DMS 273 treated with DMSO at 0.1 percent for 48 hours (cell line): Measurements from ENCODE around the gene UBE4A.

Experiments used
- DNase-seq: peaks from one replicate; lab custom pipeline; 2025; lab: John Stamatoyannopoulos, UW

Gene UBE4A

GRCh38 chr11:118342503-118343161, 16.8 kb upstream of the UBE4A start, which contains the start of gene CD3D:
Gene CD3D (minus strand): TSS chr11:118342705. CDS start chr11:118342607, 98 bp downstream.
- no peak for DNase-seq

DNA sequence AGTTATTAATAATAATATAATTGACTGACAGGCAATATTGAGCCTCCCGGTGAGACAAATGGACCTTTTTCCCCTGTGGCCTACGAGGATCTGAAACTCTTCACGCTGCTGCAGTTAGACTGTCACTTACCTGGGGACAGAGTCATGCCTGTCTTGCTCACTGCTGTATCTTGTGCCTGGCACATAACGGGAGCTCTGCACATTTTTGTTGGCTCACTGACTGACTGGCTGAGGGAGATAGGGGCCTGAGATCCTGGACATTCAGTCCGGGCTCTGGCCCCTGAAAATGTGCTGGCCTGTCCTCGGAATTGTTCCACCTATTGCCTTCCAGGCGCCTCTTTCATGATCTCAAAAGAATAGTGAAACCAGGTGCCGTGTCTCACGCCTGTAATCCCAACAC, 16.2 kb upstream of the UBE4A start:
- no peak for DNase-seq

GRCh38 chr11:118343981-118344515, 15.4 kb upstream of the UBE4A start, which contains the start of gene CD3G:
Gene CD3G (plus strand): TSS chr11:118344344. CDS start chr11:118344424, 80 bp downstream.
- DNase-seq, result no peak

GRCh38 chr11:118349475-118349874, 9.9 kb upstream of the UBE4A start:
- DNase-seq, result no peak

GRCh38 chr11:118353084-118353710, 6.2 kb upstream of the UBE4A start:
- no peak for DNase-seq

DNA sequence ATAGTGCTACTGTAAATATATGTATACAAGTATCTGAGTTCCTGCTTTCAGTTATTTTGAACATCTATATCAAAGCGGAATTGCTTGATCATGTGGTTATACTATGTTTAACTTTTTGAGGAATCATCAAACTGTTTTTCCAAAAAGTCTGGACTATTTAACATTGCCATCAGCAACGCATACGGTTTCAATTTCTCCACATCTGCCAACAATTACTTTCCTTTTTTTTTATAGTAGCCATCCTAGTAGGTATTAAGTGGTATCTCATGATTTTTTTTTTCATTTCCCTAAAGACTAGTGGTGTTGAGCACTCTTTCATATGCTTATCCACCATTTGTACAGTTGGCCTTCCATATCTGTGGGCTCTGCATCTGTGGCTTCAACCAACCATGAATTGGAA, 1.3 kb upstream of the UBE4A start:
- DNase-seq, result no peak

DNA sequence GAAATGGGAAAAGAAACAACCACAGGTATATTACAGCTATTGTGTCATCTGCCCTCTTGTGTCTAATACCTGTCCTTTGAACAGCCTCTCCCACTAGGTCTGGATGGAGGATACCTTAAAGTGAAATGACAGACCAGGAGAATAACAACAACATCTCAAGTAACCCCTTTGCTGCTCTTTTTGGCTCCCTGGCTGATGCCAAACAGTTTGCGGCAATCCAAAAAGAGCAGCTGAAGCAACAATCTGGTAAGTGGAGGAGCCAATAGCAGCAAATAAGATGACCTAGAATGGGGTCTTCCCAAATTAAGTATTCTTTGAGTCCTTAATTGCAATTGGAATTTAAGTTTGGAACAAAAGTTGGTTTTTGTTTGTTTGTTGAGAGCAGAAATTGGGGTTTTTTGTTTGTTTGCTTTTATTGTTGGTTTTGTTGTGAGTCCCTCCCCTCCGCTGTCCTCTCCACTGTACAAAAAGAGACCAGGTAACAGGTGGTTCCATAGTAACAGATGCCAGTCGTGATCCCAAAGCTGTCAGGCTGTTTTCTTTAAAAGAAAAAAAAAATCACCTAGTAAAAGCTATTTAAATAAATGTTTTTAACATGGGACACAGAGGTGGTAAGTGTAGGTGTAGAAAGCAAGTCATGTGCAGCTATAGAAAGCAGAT, 5.7 kb downstream of the UBE4A start:
- DNase-seq, result no peak

GRCh38 chr11:118366287-118366686, 6.9 kb downstream of the UBE4A start:
- no peak for DNase-seq

GRCh38 chr11:118370774-118371173, 11.4 kb downstream of the UBE4A start:
- DNase-seq, result no peak

- DNase-seq, result no peak
Measured at GRCh38 chr11:118373263-118373662, 13.9 kb downstream of the UBE4A start.

DNA sequence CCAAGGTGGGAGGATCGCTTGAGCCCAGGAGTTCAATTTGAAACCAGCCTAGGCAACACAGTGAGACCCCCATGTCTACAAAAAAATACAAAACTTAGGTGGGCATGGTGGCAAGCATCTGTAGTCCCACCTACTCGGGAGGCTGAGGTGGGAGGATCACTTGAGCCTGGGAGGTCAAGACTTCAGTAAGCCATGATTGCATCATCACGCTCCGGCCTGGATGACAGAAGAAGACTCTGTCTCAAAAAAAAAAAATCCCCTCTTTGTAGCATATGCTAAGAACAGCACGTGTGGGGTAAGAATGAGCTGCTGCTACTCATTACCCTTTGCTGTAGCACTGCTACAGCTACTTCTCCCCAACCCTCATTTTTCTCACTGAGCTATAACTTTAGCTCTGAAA, 14.5 kb downstream of the UBE4A start:
- no peak for DNase-seq

GRCh38 chr11:118374729-118375128, 15.3 kb downstream of the UBE4A start:
- no peak for DNase-seq

DNA sequence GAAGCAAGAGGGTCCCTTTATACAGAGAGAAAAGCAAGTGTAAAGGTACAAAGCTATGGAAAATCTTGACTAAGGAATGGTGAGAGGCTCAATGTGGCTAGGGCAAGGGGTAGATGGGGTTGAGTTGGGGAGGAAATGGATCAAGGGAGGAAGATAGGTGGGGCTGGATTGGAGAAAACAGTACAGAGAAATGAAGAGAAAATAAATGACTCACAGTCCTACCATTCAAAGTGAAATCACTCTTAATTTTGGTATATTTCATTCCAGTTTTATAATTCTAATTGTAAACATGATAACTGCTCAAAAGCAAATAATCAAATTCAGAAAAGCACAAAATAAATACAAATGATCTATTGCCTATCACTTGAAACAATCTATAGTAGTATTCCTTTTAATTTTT, 16.6 kb downstream of the UBE4A start:
- DNase-seq, result no peak

DNA sequence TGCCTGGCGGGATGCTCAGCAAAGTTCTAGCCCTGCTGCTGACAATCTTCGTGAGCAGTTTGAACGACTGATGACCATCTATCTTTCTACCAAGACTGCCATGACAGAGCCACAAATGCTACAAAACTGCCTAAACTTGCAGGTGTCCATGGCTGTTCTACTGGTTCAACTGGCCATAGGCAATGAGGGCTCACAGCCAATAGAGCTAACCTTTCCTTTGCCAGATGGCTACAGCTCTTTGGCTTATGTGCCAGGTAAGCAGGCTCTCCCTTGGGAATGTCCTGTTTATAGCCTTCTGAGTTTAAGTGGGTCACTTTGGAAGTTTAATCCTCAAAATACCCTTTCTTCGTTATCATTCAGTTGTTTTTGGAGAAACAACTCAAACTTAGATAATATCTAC, 20.1 kb downstream of the UBE4A start:
- DNase-seq, result no peak

GRCh38 chr11:118380571-118380970, 21.2 kb downstream of the UBE4A start:
- no peak for DNase-seq

- DNase-seq, result no peak
Measured at GRCh38 chr11:118382954-118383353, 23.6 kb downstream of the UBE4A start.

DNA sequence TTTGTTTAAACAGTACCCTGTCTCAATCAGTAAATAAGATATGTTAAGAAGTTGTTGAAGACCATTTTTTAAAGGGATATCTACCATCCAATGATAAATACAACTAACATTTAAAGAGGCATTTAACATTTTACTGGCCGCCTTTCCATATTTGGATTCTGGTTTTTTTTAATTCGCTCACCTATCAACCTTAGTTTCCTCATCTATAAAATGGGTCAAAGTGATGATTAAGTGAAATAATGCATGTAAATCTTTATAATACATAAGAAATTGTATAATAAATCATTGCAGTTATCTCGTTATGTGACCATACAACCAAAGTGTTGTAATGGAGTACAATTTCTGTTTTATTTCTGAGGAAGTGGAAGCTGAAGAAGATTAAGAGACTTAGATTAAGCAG, 24.3 kb downstream of the UBE4A start:
- DNase-seq, result no peak

- no peak for DNase-seq
Measured at GRCh38 chr11:118396097-118396501, 36.7 kb downstream of the UBE4A start.

DNA sequence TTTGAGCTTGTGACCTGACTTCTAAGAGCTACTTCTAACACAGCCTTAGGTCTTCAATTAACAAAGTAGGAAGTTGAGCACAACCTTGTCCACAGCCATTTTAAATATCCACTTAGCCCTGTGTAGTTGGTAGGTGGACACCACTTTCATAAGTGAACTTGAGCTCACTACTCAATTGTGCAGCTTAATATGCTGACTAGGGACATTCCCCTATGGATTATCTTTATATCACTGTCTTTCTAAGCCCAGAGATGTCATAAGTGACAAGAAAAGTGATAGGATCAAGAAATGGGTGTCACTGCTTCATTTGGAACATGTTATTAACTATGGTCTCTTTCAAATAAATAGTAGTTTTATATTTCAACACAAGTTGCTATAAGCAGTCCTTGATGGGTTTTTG, 38.0 kb downstream of the UBE4A start:
- DNase-seq, result no peak

GRCh38 chr11:118398791-118399559, 39.6 kb downstream of the UBE4A start:
- DNase-seq, result no peak

DNA sequence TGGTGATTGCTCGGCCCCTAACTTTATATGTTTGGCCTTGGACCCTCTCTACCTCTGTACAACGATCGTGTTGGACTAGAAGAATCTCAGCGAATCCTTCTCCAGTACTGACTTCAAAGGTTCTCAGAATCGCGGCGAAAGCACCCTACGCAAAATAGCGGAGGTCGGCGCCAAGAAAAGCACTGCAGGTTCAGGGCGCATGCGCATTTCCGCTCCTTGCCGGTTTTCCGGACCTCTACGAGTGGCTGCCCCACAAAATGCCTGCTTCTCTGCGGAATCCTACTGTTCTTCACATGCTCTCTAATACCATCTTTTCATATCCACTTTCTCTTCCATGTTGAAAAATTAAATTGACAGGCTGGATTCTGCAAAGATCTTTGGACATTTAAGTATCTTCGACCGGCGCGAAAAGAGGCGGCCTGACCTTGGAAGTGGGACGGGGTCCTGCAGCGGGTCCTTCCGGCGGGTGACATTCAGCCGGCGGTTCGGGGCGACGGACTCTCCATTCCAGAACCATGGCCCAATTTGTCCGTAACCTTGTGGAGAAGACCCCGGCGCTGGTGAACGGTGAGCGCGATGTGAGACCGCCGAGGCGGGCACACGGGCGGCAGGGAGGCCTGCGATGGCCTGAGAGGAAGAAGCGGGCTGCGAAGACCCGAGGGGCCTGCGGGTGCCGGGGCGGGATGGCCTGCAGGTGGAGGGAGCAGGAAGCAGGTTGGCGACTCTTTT, 41.9 kb downstream of the UBE4A start, which contains the start of gene ATP5MG:
ATP5MG (plus strand) TSS at position 456 of the 729 bp plus-strand sequence; CDS start at position 516, 60 bp downstream.
- DNase-seq, result peak; percentile 70
